RKO (cell line): Measurements from ENCODE around the gene ACLY.
"Not testable (repeated sequence)": the region's sequence is repeated elsewhere in the genome, so short reads cannot be mapped to it uniquely, and the experiment has no call there.

ENCODE experiments used
- DNase-seq: peaks from one replicate; pipeline ENCODE4 v3.0.0-alpha.2; 2016; ENCODE audit warnings: low spot score

ACLY gene

GRCh38 chr17:41829961-41830360, 88.8 kb downstream of the ACLY start:
- DNase-seq, result not testable (repeated sequence)

GRCh38 chr17:41825175-41825845, 93.4 kb downstream of the ACLY start:
- no peak for DNase-seq

- DNase-seq, result no peak
Observed at GRCh38 chr17:41824086-41824485, 94.7 kb downstream of the ACLY start.

- no peak for DNase-seq
Observed at GRCh38 chr17:41823580-41823979, 95.2 kb downstream of the ACLY start.

GRCh38 chr17:41823141-41823524, 95.6 kb downstream of the ACLY start:
- no peak for DNase-seq

- no peak for DNase-seq
Observed at GRCh38 chr17:41822216-41823140, 96.3 kb downstream of the ACLY start.

GRCh38 chr17:41821776-41822175, 97.0 kb downstream of the ACLY start:
- no peak for DNase-seq

- no peak for DNase-seq
Observed at GRCh38 chr17:41818024-41818423, 100.7 kb downstream of the ACLY start.
